Neural cell (in vitro differentiated cells): Measurements from ENCODE around the gene ADAMTS2. TPM values are rescaled to one million over a fixed set of nuclear protein-coding genes. Genes with fewer than 3 reads are reported as not detected.

ENCODE experiments used
- H2AFZ ChIP-seq: fragments of 200-600, 300-800 bp; sonication (generic), shearing (Covaris generic); 2 replicates; pipeline ENCODE4 v1.6.0; 2014; ENCODE audit warnings: low read depth, mild to moderate bottlenecking, antibody characterized with exemption, low read length, moderate library complexity
- H3F3A ChIP-seq: fragments of 200-600 bp; shearing (Covaris generic); 2 replicates; pipeline ENCODE4 v1.6.1; 2016; ENCODE audit warnings: mild to moderate bottlenecking, moderate library complexity, mixed read lengths, antibody characterized with exemption, low read length; ENCODE audit not compliant: insufficient read depth, poor library complexity, severe bottlenecking
- H3K27ac ChIP-seq: fragments of 200-600, 300-800 bp; sonication (generic), shearing (Covaris generic); 2 replicates; pipeline ENCODE4 v1.5.1; 2014; ENCODE audit warnings: mild to moderate bottlenecking, low read length, moderate library complexity
- H3K27me3 ChIP-seq: fragments of 300-800, 200-600 bp; sonication (generic), shearing (Covaris generic); 2 replicates; pipeline ENCODE4 v1.6.0; 2014; ENCODE audit warnings: mild to moderate bottlenecking, low read depth, low read length, moderate library complexity; ENCODE audit not compliant: insufficient read depth
- H3K36me3 ChIP-seq: fragments of 300-800, 200-600 bp; sonication (generic), shearing (Covaris generic); 2 replicates; pipeline ENCODE4 v1.5.1; 2014; ENCODE audit warnings: mild to moderate bottlenecking, antibody characterized with exemption, low read length, moderate library complexity; ENCODE audit not compliant: insufficient read depth
- H3K4me2 ChIP-seq: fragments of 300-800, 200-600 bp; sonication (generic), shearing (Covaris generic); 2 replicates; pipeline ENCODE4 v1.6.0; 2014; ENCODE audit warnings: mild to moderate bottlenecking, low read length
- H3K4me3 ChIP-seq: fragments of 300-800, 200-600 bp; sonication (generic), shearing (Covaris generic); 2 replicates; pipeline ENCODE4 v1.5.1; 2014; ENCODE audit warnings: mild to moderate bottlenecking, low read length, moderate library complexity
- H3K79me2 ChIP-seq: fragments of 200-600 bp; shearing (Covaris generic); replicated peaks from 2 replicates; pipeline ENCODE4 v1.6.0; 2014; ENCODE audit warnings: mild to moderate bottlenecking, low read length, moderate library complexity; ENCODE audit not compliant: insufficient read depth
- H3K9ac ChIP-seq: fragments of 300-800, 200-600 bp; sonication (generic), shearing (Covaris generic); 2 replicates; pipeline ENCODE4 v1.6.1; 2016; ENCODE audit warnings: mild to moderate bottlenecking, low read length, mixed read lengths
- H3K9me2 ChIP-seq: fragments of 200-600 bp; shearing (Covaris generic); 2 replicates; pipeline ENCODE4 v1.6.1; 2016; ENCODE audit warnings: mild to moderate bottlenecking, low read length, mixed read lengths; ENCODE audit not compliant: insufficient read depth
- H3K9me3 ChIP-seq: fragments of 200-600, 300-800 bp; sonication (generic), shearing (Covaris generic); 2 replicates; pipeline ENCODE4 v1.6.1; 2016; ENCODE audit warnings: mild to moderate bottlenecking, mixed run types, low read length, moderate library complexity, mixed read lengths
- H4K20me1 ChIP-seq: fragments of 200-600 bp; shearing (Covaris generic); 2 replicates; pipeline ENCODE4 v1.6.1; 2016; ENCODE audit warnings: mild to moderate bottlenecking, mixed run types; ENCODE audit not compliant: insufficient read depth
- EP300 ChIP-seq: fragments of 450-650 bp; conservative IDR thresholded peaks from 2 replicates; pipeline ENCODE4 v1.6.1; 2014; ENCODE audit warnings: antibody characterized with exemption, mild to moderate bottlenecking, moderate library complexity; ENCODE audit not compliant: poor library complexity, severe bottlenecking
- EZH2 ChIP-seq: fragments of 200-600, 300-800 bp; shearing (Covaris generic), sonication (generic); IDR thresholded peaks from 2 replicates; pipeline ENCODE4 v1.6.1; 2014; ENCODE audit warnings: antibody characterized with exemption, low read length, borderline replicate concordance, mild to moderate bottlenecking; ENCODE audit not compliant: insufficient read depth, poor library complexity, severe bottlenecking
- MXI1 ChIP-seq: fragments of 450-650 bp; conservative IDR thresholded peaks from 2 replicates; pipeline ENCODE4 v1.6.1; 2014; ENCODE audit warnings: antibody characterized with exemption, mild to moderate bottlenecking; ENCODE audit not compliant: poor library complexity, severe bottlenecking
- POLR2AphosphoS5 ChIP-seq: IDR thresholded peaks from 2 replicates; pipeline ENCODE4 v1.6.1; 2012
- RAD21 ChIP-seq: fragments of 450-650 bp; conservative IDR thresholded peaks from 2 replicates; pipeline ENCODE4 v1.6.1; 2014; ENCODE audit warnings: antibody characterized with exemption, mild to moderate bottlenecking, moderate library complexity
- SMC3 ChIP-seq: fragments of 450-650 bp; conservative IDR thresholded peaks from 2 replicates; pipeline ENCODE4 v1.6.1; 2014; ENCODE audit warnings: antibody characterized with exemption, mild to moderate bottlenecking, moderate library complexity; ENCODE audit not compliant: poor library complexity
- TAF1 ChIP-seq: IDR thresholded peaks from 2 replicates; pipeline ENCODE4 v1.6.1; 2012; ENCODE audit warnings: low read depth
- polyA plus RNA-seq: library from polyadenylated mRNA; depleted of rRNA; stranded (reverse); fragments of >200 nt; gene quantifications from 2 replicates; pipeline ENCODE4 v1.2.3, GENCODE V29; 2014
- TF ChIP-seq, protein P1 (sequence below): IDR thresholded peaks from 2 replicates; pipeline ENCODE4 v1.6.1; 2012; ENCODE audit warnings: borderline replicate concordance
- TF ChIP-seq, protein P2 (sequence below): fragments of 450-650 bp; IDR thresholded peaks from 2 replicates; pipeline ENCODE4 v1.5.1; 2014; ENCODE audit warnings: antibody characterized with exemption, mild to moderate bottlenecking, moderate library complexity; ENCODE audit not compliant: poor library complexity, severe bottlenecking

The ADAMTS2 gene
- polyA plus RNA-seq, 1 donor from 2014 or later: 0.61 TPM

DNA sequence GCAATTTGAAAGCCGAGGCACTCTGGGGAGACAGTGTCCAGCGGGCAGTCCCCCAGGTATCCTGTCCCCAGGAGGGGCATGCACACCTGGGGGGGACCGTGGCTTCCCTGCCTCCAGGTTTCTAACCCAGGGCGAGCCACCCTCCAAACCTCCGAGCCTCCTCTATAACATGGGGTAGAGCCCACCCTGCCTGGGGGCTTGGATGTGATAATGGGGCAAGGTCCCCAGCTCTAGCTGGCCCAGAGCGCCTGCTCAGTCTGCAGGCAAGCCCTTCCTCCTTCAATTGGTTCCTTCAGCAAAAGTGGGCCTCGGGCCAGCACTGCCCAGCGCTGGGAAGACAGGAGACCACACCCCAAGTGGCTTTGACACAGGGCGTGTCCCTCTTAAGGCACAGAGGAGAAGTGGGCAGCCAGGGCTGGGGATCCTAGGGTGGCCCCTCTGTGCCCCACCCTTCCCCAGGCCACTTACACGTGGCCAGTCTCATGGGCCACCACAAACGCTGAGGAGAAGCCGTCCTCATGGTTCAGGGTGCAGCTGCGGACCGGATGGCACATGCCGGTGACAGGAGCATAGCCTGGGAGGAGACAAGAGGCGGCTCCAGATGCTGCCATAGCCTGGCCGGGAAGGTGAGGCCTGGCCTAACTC is 190.8 kb downstream of the ADAMTS2 start:
- H3K9ac ChIP-seq: no peak overlapping the region
- H3K27me3 ChIP-seq: no peaks in the 10 kb centered on the region
- H3K36me3 ChIP-seq: no peaks in the 10 kb centered on the region
- H3K4me3 ChIP-seq: no peak overlapping the region
- TF ChIP-seq EP300: no peak
- TF ChIP-seq SMC3: no peak
- no peak for TF ChIP-seq POLR2AphosphoS5
- TF ChIP-seq, protein P1, sequence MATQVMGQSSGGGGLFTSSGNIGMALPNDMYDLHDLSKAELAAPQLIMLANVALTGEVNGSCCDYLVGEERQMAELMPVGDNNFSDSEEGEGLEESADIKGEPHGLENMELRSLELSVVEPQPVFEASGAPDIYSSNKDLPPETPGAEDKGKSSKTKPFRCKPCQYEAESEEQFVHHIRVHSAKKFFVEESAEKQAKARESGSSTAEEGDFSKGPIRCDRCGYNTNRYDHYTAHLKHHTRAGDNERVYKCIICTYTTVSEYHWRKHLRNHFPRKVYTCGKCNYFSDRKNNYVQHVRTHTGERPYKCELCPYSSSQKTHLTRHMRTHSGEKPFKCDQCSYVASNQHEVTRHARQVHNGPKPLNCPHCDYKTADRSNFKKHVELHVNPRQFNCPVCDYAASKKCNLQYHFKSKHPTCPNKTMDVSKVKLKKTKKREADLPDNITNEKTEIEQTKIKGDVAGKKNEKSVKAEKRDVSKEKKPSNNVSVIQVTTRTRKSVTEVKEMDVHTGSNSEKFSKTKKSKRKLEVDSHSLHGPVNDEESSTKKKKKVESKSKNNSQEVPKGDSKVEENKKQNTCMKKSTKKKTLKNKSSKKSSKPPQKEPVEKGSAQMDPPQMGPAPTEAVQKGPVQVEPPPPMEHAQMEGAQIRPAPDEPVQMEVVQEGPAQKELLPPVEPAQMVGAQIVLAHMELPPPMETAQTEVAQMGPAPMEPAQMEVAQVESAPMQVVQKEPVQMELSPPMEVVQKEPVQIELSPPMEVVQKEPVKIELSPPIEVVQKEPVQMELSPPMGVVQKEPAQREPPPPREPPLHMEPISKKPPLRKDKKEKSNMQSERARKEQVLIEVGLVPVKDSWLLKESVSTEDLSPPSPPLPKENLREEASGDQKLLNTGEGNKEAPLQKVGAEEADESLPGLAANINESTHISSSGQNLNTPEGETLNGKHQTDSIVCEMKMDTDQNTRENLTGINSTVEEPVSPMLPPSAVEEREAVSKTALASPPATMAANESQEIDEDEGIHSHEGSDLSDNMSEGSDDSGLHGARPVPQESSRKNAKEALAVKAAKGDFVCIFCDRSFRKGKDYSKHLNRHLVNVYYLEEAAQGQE: no peak
- TF ChIP-seq, protein P2, sequence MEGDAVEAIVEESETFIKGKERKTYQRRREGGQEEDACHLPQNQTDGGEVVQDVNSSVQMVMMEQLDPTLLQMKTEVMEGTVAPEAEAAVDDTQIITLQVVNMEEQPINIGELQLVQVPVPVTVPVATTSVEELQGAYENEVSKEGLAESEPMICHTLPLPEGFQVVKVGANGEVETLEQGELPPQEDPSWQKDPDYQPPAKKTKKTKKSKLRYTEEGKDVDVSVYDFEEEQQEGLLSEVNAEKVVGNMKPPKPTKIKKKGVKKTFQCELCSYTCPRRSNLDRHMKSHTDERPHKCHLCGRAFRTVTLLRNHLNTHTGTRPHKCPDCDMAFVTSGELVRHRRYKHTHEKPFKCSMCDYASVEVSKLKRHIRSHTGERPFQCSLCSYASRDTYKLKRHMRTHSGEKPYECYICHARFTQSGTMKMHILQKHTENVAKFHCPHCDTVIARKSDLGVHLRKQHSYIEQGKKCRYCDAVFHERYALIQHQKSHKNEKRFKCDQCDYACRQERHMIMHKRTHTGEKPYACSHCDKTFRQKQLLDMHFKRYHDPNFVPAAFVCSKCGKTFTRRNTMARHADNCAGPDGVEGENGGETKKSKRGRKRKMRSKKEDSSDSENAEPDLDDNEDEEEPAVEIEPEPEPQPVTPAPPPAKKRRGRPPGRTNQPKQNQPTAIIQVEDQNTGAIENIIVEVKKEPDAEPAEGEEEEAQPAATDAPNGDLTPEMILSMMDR: no peak
- TF ChIP-seq MXI1: no peak
- TF ChIP-seq TAF1: no peak
- no peak for TF ChIP-seq EZH2
- no peak for TF ChIP-seq RAD21
- no peak overlapping the region for H3K27ac ChIP-seq
- no peaks in the 10 kb centered on the region for H3K9me2 ChIP-seq
- no peak overlapping the region for H3K4me2 ChIP-seq
- no peaks in the 10 kb centered on the region for H3F3A ChIP-seq
- no peaks in the 10 kb centered on the region for H3K79me2 ChIP-seq
- H2AFZ ChIP-seq: no peak overlapping the region
- no peaks in the 10 kb centered on the region for H4K20me1 ChIP-seq
- H3K9me3 ChIP-seq: no peaks in the 10 kb centered on the region

DNA sequence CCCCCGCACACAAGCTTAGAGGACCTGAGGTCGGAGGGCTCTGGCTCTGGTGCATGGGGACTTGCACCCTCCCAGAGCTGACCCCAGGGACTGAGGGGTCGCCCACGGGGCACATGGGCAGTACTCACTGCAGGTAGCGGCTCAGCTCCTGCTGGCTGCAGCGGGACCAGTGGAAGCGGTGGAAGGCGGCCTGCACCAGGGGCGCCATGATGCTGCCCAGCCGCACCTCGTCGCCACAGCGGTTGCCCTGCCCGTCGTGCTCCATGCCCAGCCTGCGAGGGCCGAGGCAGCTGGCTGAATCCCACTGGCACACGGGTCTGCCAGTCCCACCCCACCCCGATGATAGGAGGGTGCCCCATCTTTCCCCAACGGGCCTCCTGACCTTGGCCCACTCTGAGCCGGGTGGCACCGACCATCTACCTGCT is 191.3 kb downstream of the ADAMTS2 start:
- no peak for TF ChIP-seq TAF1
- TF ChIP-seq, protein P2: no peak
- TF ChIP-seq, protein P1: no peak
- TF ChIP-seq POLR2AphosphoS5: no peak
- TF ChIP-seq EP300: no peak
- TF ChIP-seq EZH2: no peak
- TF ChIP-seq MXI1: no peak
- TF ChIP-seq SMC3: no peak
- H3K4me3 ChIP-seq: no peak overlapping the region

More for the DNA sequence above, 191.3 kb downstream of the ADAMTS2 start:
- Histone ChIP-seq H4K20me1 (no peaks in the 10 kb centered on the region), H3F3A (no peaks in the 10 kb centered on the region), H3K9me3 (no peaks in the 10 kb centered on the region), H3K9ac (no peak overlapping the region), H3K27me3 (no peaks in the 10 kb centered on the region), H3K79me2 (no peaks in the 10 kb centered on the region), H3K9me2 (no peaks in the 10 kb centered on the region), H2AFZ (no peak overlapping the region), H3K4me2 (no peak overlapping the region), H3K36me3 (no peaks in the 10 kb centered on the region), H3K27ac (no peak overlapping the region)
